ENCODE data around the gene NPSR1.
"Not testable (repeated sequence)": the region's sequence is repeated elsewhere in the genome, so short reads cannot be mapped to it uniquely, and the experiment has no call there.

Gene NPSR1

GRCh38 chr7:34759477-34760125 lies 101.6 kb downstream of the NPSR1 start:
- DNase-seq: peak; percentile 37

- DNase-seq: no peak
Measured at GRCh38 chr7:34760271-34760670, 102.3 kb downstream of the NPSR1 start.

DNA sequence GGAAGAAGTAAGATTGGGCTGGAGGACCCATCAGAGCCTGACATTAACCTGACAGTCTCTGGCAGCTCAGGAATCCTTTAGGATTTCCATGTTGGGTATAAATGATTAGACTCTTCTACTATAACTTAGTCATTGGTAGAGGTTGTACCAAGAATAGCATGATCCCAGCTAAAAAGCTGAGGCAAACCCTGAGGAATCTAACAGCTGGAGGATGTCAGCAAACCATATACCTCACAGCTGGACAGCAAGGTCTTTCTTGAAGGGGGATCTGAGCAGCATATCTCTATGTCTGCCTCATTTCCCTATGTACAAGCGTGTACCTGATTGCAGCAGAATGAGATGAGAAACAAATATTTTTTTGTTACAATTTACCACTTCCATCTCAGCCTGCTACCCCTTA lies 103.2 kb downstream of the NPSR1 start:
- DNase-seq: no peak

- no peak for DNase-seq
Measured at GRCh38 chr7:34761627-34762026, 103.6 kb downstream of the NPSR1 start.

- no peak for DNase-seq
Measured at GRCh38 chr7:34762764-34763163, 104.7 kb downstream of the NPSR1 start.

- no peak for DNase-seq
Measured at GRCh38 chr7:34772296-34772938, 114.4 kb downstream of the NPSR1 start.

DNA sequence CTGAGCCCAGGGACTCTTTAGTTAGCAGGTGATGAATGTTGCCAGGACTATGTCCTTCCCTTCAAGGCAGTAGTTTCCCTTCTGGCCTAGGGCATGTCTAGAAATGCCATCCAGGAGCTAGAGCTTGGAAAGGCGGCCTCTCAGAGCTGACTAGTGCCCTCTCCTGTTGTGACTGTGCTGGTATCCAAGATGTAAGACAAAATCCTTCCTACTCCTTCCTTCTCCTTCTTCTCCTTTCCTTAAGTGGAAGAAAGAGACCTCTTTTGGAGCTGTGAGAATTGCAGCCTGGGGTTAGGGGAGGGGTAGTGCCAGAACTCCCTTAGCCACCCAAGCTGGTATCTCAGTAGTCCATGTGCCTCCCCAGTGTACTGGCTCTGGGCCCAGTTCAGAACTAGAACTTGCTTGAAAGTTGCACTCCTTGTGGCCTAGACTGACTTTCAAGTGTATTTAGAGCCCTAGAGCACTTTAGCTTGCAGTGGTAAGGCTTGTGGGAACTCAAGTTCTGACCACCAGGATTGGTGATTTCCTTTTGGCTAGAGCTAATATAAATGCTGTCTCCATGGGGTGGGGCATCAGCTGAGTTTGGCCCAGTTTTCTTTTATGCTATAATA lies 118.8 kb downstream of the NPSR1 start:
- no peak for DNase-seq

- DNase-seq: no peak
Measured at GRCh38 chr7:34780546-34780945, 122.5 kb downstream of the NPSR1 start.

DNA sequence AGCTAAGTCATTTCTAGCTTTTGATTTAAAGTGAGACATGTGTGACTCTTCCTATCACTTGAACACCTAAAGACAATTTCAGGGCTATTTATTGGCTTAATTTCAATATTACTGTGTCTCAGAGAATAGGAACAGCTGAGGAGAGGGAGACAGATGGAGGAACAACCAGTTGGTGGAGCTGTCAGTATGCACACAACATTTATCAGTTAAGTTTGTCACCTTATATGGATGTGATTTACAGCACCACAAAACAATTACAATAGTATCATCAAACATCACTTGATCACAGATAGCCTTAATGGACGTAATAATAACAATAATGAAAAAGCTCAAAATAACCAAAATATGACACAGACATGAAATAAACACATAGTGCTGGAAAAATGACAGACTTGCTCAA lies 129.6 kb downstream of the NPSR1 start:
- no peak for DNase-seq

DNA sequence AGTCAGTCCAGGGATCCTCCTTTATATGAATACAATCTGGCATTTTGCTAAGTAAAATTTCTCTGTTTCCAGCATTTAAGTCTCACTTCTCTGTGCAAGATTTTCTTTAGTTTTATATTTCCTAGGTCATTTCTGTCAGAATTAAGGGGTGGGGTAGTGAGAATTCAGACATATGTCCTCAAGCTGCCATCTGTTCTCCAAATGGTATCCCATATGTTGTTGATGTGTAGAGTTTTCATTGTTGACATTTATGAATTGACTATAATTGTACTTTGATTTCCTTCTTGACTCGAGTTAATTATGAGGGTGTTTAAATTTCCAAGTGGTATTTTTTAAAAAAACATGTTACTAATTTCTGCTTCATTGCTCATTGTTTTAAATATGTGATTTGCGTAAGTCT lies 148.8 kb downstream of the NPSR1 start:
- DNase-seq: no peak

- no peak for DNase-seq
Measured at GRCh38 chr7:34807548-34808340, 149.7 kb downstream of the NPSR1 start.

GRCh38 chr7:34814203-34814842 lies 156.3 kb downstream of the NPSR1 start:
- DNase-seq: not testable (repeated sequence)

GRCh38 chr7:34821932-34822558 lies 164.0 kb downstream of the NPSR1 start:
- no peak for DNase-seq

DNA sequence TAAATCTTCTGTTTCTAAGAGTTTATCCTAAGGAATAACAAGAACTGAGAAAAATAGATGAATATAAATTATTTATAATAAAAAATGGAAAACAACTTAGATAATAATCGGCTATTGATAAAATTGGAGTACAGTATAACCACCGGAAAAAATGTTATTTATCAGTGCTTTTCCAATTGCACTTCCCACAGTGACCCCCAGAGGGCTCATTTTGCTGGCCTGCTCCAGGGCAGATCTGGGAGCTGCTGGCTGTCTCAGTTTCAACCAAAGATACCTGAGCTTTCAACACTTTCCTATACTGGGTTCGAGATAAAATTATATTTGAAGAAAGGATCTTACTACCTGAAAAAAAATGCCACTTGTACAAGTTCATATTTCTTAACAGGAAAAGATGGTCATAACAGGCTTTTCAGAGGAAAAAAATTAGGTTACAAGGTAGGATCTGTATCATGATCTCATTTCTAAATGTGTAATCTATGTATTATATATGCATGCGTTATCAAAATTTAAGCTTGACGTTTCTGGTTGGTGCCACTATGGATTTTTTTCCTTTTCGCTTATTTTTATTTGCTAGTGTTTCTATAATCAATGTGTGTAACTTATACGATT lies 165.7 kb downstream of the NPSR1 start:
- DNase-seq: no peak

DNA sequence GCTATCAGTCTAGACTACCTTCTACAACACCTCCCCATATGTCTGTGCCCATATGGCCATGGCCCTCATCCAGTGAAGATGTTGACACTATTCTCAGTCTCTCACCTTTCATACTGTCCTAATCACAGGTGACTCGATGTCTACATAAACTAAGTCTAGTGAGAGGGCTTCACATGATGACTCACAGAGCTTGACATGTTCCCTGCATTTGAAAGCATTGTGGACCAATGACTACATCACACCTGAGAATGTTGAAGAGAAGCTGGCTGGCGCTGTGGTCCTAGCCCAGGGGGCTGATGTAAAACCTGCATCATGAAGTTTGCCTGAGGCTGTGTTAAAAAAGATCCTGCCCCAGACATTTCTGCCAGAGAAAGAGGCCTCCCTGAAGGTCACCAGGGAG lies 167.2 kb downstream of the NPSR1 start:
- DNase-seq: no peak

GRCh38 chr7:34830390-34830789 lies 172.4 kb downstream of the NPSR1 start:
- no peak for DNase-seq

DNA sequence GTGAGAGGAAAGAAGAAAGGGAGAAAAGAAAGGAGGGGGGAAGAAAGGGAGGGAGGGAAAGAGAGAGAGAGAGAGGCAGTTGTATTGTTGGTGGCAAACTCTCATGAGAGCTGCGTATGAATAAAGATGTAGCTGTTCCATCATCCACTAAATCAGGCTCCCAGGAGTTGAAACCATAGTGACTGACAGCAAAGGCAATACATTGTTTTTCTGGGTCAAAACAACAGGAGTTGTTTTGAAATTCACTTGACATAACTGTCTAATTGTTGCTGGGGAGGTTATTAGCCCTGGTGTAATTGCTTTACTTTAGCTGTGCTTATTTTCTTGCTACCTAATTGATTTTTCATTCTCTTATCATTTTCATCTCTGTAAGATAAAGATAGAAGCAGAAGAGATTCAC lies 173.4 kb downstream of the NPSR1 start:
- DNase-seq: no peak

- no peak for DNase-seq
Measured at GRCh38 chr7:34832020-34832419, 174.0 kb downstream of the NPSR1 start.

DNA sequence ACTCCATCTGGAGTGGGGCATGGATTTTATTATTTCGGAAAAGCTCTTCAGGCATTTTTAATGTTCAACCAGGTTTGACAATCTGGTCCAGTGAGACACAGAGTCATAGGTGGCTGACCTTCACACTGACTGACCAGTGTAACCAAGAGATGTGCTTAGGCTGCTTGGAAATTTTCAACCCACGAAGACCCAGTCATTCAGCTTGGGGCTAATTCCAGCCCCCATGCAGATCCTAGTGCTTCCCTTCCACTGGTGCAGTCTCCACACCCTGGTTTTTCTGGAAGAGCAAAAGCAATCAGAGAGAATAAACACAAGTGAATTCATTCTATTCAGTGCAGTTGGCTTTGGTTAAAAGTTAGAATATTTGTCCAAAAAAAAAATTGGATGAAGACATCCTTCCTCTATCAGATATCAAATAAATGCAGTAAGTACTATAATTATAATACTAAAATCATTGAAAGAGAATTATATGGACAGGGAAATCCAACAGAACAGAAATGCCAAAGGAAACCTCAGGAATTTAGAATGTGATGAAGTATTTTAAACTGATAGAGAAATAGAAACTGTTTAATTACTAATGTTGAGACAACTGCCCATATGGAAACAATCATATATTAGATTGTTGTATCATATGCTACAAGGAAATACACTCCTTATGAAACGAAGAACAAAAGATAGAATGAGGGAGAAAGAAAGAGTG lies 178.0 kb downstream of the NPSR1 start:
- DNase-seq: no peak

DNA sequence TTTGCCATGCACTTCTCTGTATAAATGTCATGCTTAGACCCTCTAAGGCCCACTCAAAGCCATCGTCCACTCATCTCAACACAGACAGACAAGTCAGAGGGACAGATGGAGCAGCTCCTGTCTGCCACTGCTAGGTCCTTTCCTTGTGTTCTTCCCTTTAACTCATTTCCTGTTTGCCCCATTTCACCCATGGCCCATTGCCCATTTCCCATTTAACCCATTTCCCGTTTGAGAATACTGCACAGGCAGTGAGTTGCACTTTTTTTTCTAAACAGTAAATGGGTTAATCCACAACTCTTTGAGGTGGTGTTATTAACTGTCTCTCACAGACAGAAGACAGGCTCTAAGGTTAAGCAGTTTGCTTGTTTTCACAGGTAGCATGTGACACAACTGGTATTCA lies 179.3 kb downstream of the NPSR1 start:
- no peak for DNase-seq

GRCh38 chr7:34837801-34838201 lies 179.8 kb downstream of the NPSR1 start:
- no peak for DNase-seq

- no peak for DNase-seq
Measured at GRCh38 chr7:34838329-34838728, 180.3 kb downstream of the NPSR1 start.
